NCI-H2081 treated with DMSO at 0.1 percent for 48 hours (cell line): Measurements from ENCODE around the gene ARL4A.

Experiments used
- DNase-seq: peaks from one replicate; lab custom pipeline; 2025; lab: John Stamatoyannopoulos, UW

ARL4A gene

GRCh38 chr7:12726908-12727307 lies 39.5 kb downstream of the ARL4A start:
- DNase-seq, result no peak

GRCh38 chr7:12727455-12728191 lies 40.2 kb downstream of the ARL4A start:
- DNase-seq, result no peak

- no peak for DNase-seq
Observed at GRCh38 chr7:12728192-12728538, 40.7 kb downstream of the ARL4A start.

GRCh38 chr7:12729112-12729511 lies 41.7 kb downstream of the ARL4A start:
- peak; percentile 93 for DNase-seq

GRCh38 chr7:12730523-12730922 lies 43.1 kb downstream of the ARL4A start:
- DNase-seq, result no peak

- DNase-seq, result no peak
Observed at GRCh38 chr7:12731214-12731656, 43.8 kb downstream of the ARL4A start.

GRCh38 chr7:12731775-12732174 lies 44.3 kb downstream of the ARL4A start:
- no peak for DNase-seq

GRCh38 chr7:12732428-12732827 lies 45.0 kb downstream of the ARL4A start:
- DNase-seq, result no peak

GRCh38 chr7:12735923-12736322 lies 48.5 kb downstream of the ARL4A start:
- no peak for DNase-seq

- DNase-seq, result no peak
Observed at GRCh38 chr7:12737373-12737772, 49.9 kb downstream of the ARL4A start.

- no peak for DNase-seq
Observed at GRCh38 chr7:12737836-12738235, 50.4 kb downstream of the ARL4A start.

- no peak for DNase-seq
Observed at GRCh38 chr7:12738665-12739064, 51.2 kb downstream of the ARL4A start.
